ENCODE measurements around the gene NHLRC4. TPM values are rescaled to one million over a fixed set of nuclear protein-coding genes. Genes with fewer than 3 reads are reported as not detected.

The NHLRC4 gene
- polyA plus RNA-seq, 2 of the 4 experiments (the other 2 are of a cell fraction) = 0.03 to 0.09 TPM

GRCh38 chr16:555528-556473 is 11.0 kb upstream of the NHLRC4 start:
- no peak for DNase-seq (ENCODE audit: low read depth in 1 of 2, low spot score in 1 of 2)
- POLR2A ChIA-PET = no interaction called here
- peaks cover 11% of the 10 kb centered on the region; the same call in 2 of the 3 replicates for H3K4me1 ChIP-seq
- peak in 1 of 2 experiments; percentile 12; a peak in 2 of 6 replicates for ATAC-seq
- WGBS (ENCODE audit: missing lambda C conversion rate) = 80% methylated on average over 18 of the region's 32 CpGs
- no peak overlapping the region for H3K27ac ChIP-seq
- CTCF ChIA-PET = interaction anchor here (6.1 kb wide), 1 partner anchor 9 kb away, joined by 24 read pairs; no protein-coding TSS in a partner anchor
- H3K9me3 ChIP-seq = no peaks in the 10 kb centered on the region
- H3K4me2 ChIP-seq = no peak overlapping the region
- no peak for FAIRE-seq
- TF ChIP-seq KDM1A (IDR thresholded peaks at IDR 0.05; ENCODE audit: low read depth) = no peak
- no peak for TF ChIP-seq RCOR1 (IDR thresholded peaks at IDR 0.05; ENCODE audit: low read depth, low read length)
- H3K4me3 ChIP-seq = no peak overlapping the region

GRCh38 chr16:556474-557173 is 10.2 kb upstream of the NHLRC4 start:
- ATAC-seq (no peak), FAIRE-seq (no peak), DNase-seq (ENCODE audit: low read depth in 1 of 2, low spot score in 1 of 2) (no peak)
- Histone ChIP-seq H3K27ac (no peak overlapping the region), H3K4me1 (peaks cover 12% of the 10 kb centered on the region; the same call in 2 of the 3 replicates), H3K9me3 (no peaks in the 10 kb centered on the region), H3K4me2 (no peak overlapping the region), H3K4me3 (no peak overlapping the region)
- ChIA-PET CTCF (interaction anchor here (1.1 to 6.1 kb wide), 2 partner anchors 10 to 23 kb away, joined by 3 to 24 read pairs; no protein-coding TSS in a partner anchor), POLR2A (no interaction called here)
- TF ChIP-seq HDAC2 (IDR thresholded peaks at IDR 0.05) (no peak), RAD21 (conservative IDR thresholded peaks at IDR 0.05 in 1 of 2, IDR thresholded peaks at IDR 0.05 in 1 of 2) (no peak), ESRRA (IDR thresholded peaks at IDR 0.05; ENCODE audit: borderline replicate concordance, low read length) (no peak), TP53 (CRISPR knock-in tag; IDR thresholded peaks at IDR 0.05) (no peak), ZC3H11A (IDR thresholded peaks at IDR 0.05) (no peak), EP300 (IDR thresholded peaks at IDR 0.05) (no peak), EHF (CRISPR knock-in tag; IDR thresholded peaks at IDR 0.05) (no peak), TFCP2L1 (CRISPR knock-in tag; IDR thresholded peaks at IDR 0.05) (no peak), MAZ (IDR thresholded peaks at IDR 0.05; ENCODE audit: borderline replicate concordance, low read depth, low read length) (no peak), RCOR1 (IDR thresholded peaks at IDR 0.05; ENCODE audit: low read depth, low read length) (no peak), E2F6 (IDR thresholded peaks at IDR 0.05; ENCODE audit: borderline replicate concordance, low read depth) (no peak), MAFK (IDR thresholded peaks at IDR 0.05; ENCODE audit: partially characterized antibody) (no peak), REST (IDR thresholded peaks at IDR 0.05) (no peak), BHLHE40 (IDR thresholded peaks at IDR 0.05; ENCODE audit: low read depth, low read length) (no peak), FOSB (CRISPR knock-in tag; IDR thresholded peaks at IDR 0.05) (no peak), KDM5A (IDR thresholded peaks at IDR 0.05) (no peak), NR3C1 (IDR thresholded peaks at IDR 0.05) (no peak), KDM1A (IDR thresholded peaks at IDR 0.05; ENCODE audit: low read depth) (no peak)
- WGBS (ENCODE audit: missing lambda C conversion rate) = 82% methylated on average over 21 of the region's 32 CpGs
